B cell (primary cell): ENCODE results near the gene CRHR2. TPM values are rescaled to one million over a fixed set of nuclear protein-coding genes. Genes with fewer than 3 reads are reported as not detected.

ENCODE experiments used
- ATAC-seq: fragments of 200-7000 bp; cut with Tn5 transposase; one replicate; pipeline ENCODE4 v1.10.0; 2021; ENCODE audit warnings: low read depth, mild to moderate bottlenecking, moderate number of reproducible peaks, moderate library complexity
- CTCF ChIA-PET: fragments of 350-600 bp; sonication (Branson Sonifier 250); formaldehyde crosslinking; loops from one replicate; lab custom pipeline; 2021; ENCODE audit warnings: antibody characterized with exemption, inconsistent platforms; lab: Charles Lee
- POLR2A ChIA-PET: fragments of 350-600 bp; sonication (Branson Sonifier 250); formaldehyde crosslinking; loops from one replicate; lab custom pipeline; 2021; ENCODE audit warnings: antibody characterized with exemption; lab: Charles Lee
- DNase-seq: peaks from one replicate; pipeline ENCODE4 v3.0.0; 2013
- H2AFZ ChIP-seq: 2 replicates; pipeline ENCODE4 v1.6.1; 2012; ENCODE audit warnings: mild to moderate bottlenecking, low read depth, low read length; ENCODE audit not compliant: insufficient read depth, poor library complexity, severe bottlenecking
- H3K27ac ChIP-seq, 2 donors: 1 replicate in 1 of 2; 2 replicates in 1 of 2; pipeline ENCODE4 v1.5.1; 2012 to 2013; ENCODE audit warnings: low read length in 2 of 2, mild to moderate bottlenecking in 2 of 2, moderate library complexity in 1 of 2
- H3K27me3 ChIP-seq, 4 experiments: fragments of 200-600 bp in 1 of 4; sonication (generic) in 1 of 4; replicated peaks in 1 of 4; 1 replicate in 2 of 4; 2 replicates in 2 of 4; pipeline versions ENCODE4 v1.6.1 to v1.7.0; 2013 to 2016; ENCODE audit warnings: low read length in 3 of 4, mild to moderate bottlenecking in 2 of 4, mixed read lengths in 1 of 4, moderate library complexity in 1 of 4; ENCODE audit not compliant: insufficient read depth in 4 of 4, control insufficient read depth in 3 of 4; ENCODE audit errors: control extremely low read depth in 1 of 4
- H3K36me3 ChIP-seq, 2 experiments: replicated peaks in 1 of 2; 1 replicate in 1 of 2; 2 replicates in 1 of 2; pipeline versions ENCODE4 v1.6.1 to v1.7.1; 2013; ENCODE audit warnings: low read length in 1 of 2; ENCODE audit not compliant: insufficient read depth in 2 of 2, control insufficient read depth in 1 of 2; ENCODE audit errors: control extremely low read depth in 1 of 2, extremely low read depth in 1 of 2
- H3K4me1 ChIP-seq, 2 donors: fragments of 200-600 bp in 1 of 2; sonication (generic) in 1 of 2; 1 replicate in 1 of 2; 2 replicates in 1 of 2; pipeline versions ENCODE4 v1.5.1 to v1.6.1; 2013 to 2017; ENCODE audit warnings: low read length in 2 of 2; ENCODE audit not compliant: control insufficient read depth in 2 of 2, insufficient read depth in 2 of 2
- H3K4me2 ChIP-seq: replicated peaks from 2 replicates; pipeline ENCODE3; 2012; ENCODE audit warnings: mild to moderate bottlenecking, low read depth, low read length; ENCODE audit not compliant: poor library complexity, severe bottlenecking
- H3K4me3 ChIP-seq, 5 experiments: fragments of 200-600 bp in 1 of 5; sonication (generic) in 1 of 5; 1 replicate in 3 of 5; 2 replicates in 2 of 5; pipeline versions ENCODE4 v1.5.1 to v1.7.0; 2011 to 2016; ENCODE audit warnings: low read length in 4 of 5, mild to moderate bottlenecking in 4 of 5, low read depth in 2 of 5, control low read depth in 1 of 5, moderate library complexity in 1 of 5; ENCODE audit not compliant: insufficient read depth in 1 of 5; ENCODE audit errors: control extremely low read depth in 1 of 5, extremely low read depth in 1 of 5
- H3K79me2 ChIP-seq: fragments of 200-600 bp; sonication (generic); one replicate; pipeline ENCODE4 v1.6.0; 2016; ENCODE audit warnings: low read length; ENCODE audit not compliant: control insufficient read depth, insufficient read depth
- H3K9ac ChIP-seq: fragments of 200-600 bp; sonication (generic); 2 replicates; pipeline ENCODE4 v1.6.1; 2017; ENCODE audit warnings: mild to moderate bottlenecking, low read length, moderate library complexity
- H3K9me3 ChIP-seq, 3 donors: one replicate each; pipeline versions ENCODE4 v1.6.1 to v1.7.1; 2013; ENCODE audit warnings: low read length in 2 of 3; ENCODE audit not compliant: control insufficient read depth in 2 of 3, insufficient read depth in 1 of 3; ENCODE audit errors: control extremely low read depth in 1 of 3
- H4K20me1 ChIP-seq: 2 replicates; pipeline ENCODE4 v1.6.0; 2012; ENCODE audit warnings: mild to moderate bottlenecking, low read length; ENCODE audit not compliant: insufficient read depth, control insufficient read depth, poor library complexity, severe bottlenecking
- H3K27ac Mint-ChIP-seq: one replicate; pipeline ENCODE4 v1.8.0; 2021; ENCODE audit warnings: mixed read lengths
- H3K27me3 Mint-ChIP-seq: one replicate; pipeline ENCODE4 v1.8.0; 2021; ENCODE audit warnings: mixed read lengths
- H3K4me1 Mint-ChIP-seq: one replicate; pipeline ENCODE4 v1.8.0; 2021; ENCODE audit warnings: mixed read lengths
- H3K4me3 Mint-ChIP-seq: one replicate; pipeline ENCODE4 v1.8.0; 2021; ENCODE audit warnings: mixed read lengths
- H3K9me3 Mint-ChIP-seq: one replicate; pipeline ENCODE4 v1.8.0; 2022; ENCODE audit warnings: mixed read lengths; ENCODE audit not compliant: insufficient read depth
- EZH2 ChIP-seq: IDR thresholded peaks from 2 replicates; pipeline ENCODE4 v1.6.1; 2012; ENCODE audit warnings: borderline replicate concordance, low read depth, mild to moderate bottlenecking, moderate library complexity, low read length; ENCODE audit not compliant: insufficient read depth, poor library complexity, severe bottlenecking
- WGBS: methylation state at CpG from one replicate; pipeline ENCODE4 v1.1.5; 2013; ENCODE audit warnings: missing lambda C conversion rate; ENCODE audit not compliant: insufficient coverage; 5-methylcytosine and 5-hydroxymethylcytosine counted together
- intact Hi-C: fragments of 100-400 bp; cut with micrococcal nuclease; formaldehyde crosslinking; loops from one replicate; pipeline ENCODE4 v1.10.0; 2022
- polyA plus RNA-seq: library from polyadenylated mRNA; depleted of rRNA; stranded (reverse); fragments of >200 nt; gene quantifications from 2 replicates; pipeline ENCODE4 v1.2.3, GENCODE V29; 2012
- total RNA-seq, 2 donors: library from RNA; stranded (reverse); fragments of 120-200 nt in 1 of 2; gene quantifications; 1 replicate in 1 of 2; 2 replicates in 1 of 2; pipeline versions ENCODE4 v1.2.3 to v1.2.4, GENCODE V29; 2013 to 2022
- TF ChIP-seq, protein P1 (sequence below): fragments of 200-600 bp; IDR thresholded peaks from one replicate; pipeline ENCODE4 v1.8.0; 2022; ENCODE audit warnings: antibody characterized with exemption, mild to moderate bottlenecking

CRHR2 gene
- total and polyA plus RNA-seq, 2 donors (not counting 1 experiment from before 2014, with no cell fraction given) = not detected

DNA sequence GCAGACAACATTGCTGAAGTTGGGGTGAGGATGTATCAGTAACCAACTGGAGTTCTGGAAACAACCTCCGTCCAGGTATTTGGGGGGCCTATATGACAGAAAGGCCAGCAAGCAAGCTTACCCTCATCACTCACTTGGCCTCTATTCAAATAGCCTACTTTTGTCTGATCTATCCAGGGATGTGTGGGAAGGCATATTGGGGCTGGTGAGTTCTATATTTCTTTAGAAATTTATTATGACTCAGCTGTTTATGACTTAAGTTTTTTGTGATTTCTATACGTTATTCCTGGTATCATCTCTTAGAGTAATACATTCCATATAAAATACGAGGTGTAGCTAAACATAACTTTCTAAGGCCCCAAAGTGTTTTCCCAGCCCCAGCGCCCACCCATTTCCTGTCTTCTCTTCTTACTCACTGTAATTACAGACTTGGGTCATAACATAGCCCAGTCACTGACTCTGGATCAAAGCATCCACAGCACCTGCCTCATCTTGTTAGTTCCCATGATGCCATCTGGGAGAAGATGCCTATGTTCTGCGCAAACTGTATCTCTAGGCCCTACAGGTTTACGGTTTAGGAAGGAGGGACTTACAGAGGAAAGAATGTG, 69.5 kb downstream of the CRHR2 start:
- no peak overlapping the region for H3K27ac Mint-ChIP-seq
- DNase-seq (no peak), ATAC-seq (no peak)
- H3K36me3 ChIP-seq = peaks cover 36 to 83% of the 10 kb centered on the region in 2 experiments
- H3K9ac ChIP-seq = no peak overlapping the region
- POLR2A ChIA-PET = no interaction called here
- H3K4me1 Mint-ChIP-seq = no peaks in the 10 kb centered on the region
- no peak overlapping the region for H3K4me3 Mint-ChIP-seq
- H3K27me3 Mint-ChIP-seq = no peaks in the 10 kb centered on the region
- no peak overlapping the region for H3K27ac ChIP-seq
- H3K27me3 ChIP-seq = no peaks in the 10 kb centered on the region
- intact Hi-C loops = no loop called here
- no peak overlapping the region for H3K4me2 ChIP-seq
- H3K4me3 ChIP-seq = no peak overlapping the region
- H2AFZ ChIP-seq = no peak overlapping the region
- H3K9me3 Mint-ChIP-seq = no peaks in the 10 kb centered on the region
- H3K4me1 ChIP-seq = no peaks in the 10 kb centered on the region
- no peaks in the 10 kb centered on the region for H3K79me2 ChIP-seq
- no peaks in the 10 kb centered on the region for H3K9me3 ChIP-seq
- 93% methylated on average over 4 of the region's 6 CpGs for WGBS
- CTCF ChIA-PET = no interaction called here
- TF ChIP-seq EZH2 = no peak
- TF ChIP-seq, protein P1, sequence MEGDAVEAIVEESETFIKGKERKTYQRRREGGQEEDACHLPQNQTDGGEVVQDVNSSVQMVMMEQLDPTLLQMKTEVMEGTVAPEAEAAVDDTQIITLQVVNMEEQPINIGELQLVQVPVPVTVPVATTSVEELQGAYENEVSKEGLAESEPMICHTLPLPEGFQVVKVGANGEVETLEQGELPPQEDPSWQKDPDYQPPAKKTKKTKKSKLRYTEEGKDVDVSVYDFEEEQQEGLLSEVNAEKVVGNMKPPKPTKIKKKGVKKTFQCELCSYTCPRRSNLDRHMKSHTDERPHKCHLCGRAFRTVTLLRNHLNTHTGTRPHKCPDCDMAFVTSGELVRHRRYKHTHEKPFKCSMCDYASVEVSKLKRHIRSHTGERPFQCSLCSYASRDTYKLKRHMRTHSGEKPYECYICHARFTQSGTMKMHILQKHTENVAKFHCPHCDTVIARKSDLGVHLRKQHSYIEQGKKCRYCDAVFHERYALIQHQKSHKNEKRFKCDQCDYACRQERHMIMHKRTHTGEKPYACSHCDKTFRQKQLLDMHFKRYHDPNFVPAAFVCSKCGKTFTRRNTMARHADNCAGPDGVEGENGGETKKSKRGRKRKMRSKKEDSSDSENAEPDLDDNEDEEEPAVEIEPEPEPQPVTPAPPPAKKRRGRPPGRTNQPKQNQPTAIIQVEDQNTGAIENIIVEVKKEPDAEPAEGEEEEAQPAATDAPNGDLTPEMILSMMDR = no peak
- no peaks in the 10 kb centered on the region for H4K20me1 ChIP-seq

DNA sequence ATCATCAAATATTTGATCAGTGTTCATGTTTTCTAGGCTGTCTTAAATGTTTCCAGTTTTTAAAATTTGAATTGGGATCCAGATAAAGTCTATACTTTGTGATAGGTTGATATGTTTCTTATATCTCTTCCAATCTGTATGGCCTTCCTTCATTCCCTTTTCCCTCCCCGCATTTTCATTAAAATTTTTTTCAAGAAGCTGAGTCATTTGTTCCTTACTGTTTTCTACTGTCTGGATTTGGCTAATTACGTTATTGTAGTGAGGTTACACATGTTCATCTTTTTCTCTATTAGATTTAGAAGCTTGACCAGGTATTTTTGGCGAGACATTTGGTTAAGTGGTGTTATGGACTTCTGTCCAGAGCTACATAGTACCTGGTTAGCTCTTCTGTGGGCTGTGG, 76.4 kb downstream of the CRHR2 start:
- Histone ChIP-seq H3K9me3 (no peaks in the 10 kb centered on the region), H3K36me3 (peaks cover 42 to 76% of the 10 kb centered on the region in 2 experiments), H3K4me1 (no peaks in the 10 kb centered on the region), H3K4me2 (no peak overlapping the region), H3K27ac (no peak overlapping the region), H3K79me2 (no peaks in the 10 kb centered on the region), H3K4me3 (no peak overlapping the region), H2AFZ (no peak overlapping the region), H3K27me3 (no peaks in the 10 kb centered on the region), H4K20me1 (no peaks in the 10 kb centered on the region), H3K9ac (no peak overlapping the region)
- Mint-ChIP-seq H3K27ac (no peak overlapping the region), H3K4me1 (no peaks in the 10 kb centered on the region), H3K9me3 (no peaks in the 10 kb centered on the region), H3K27me3 (no peaks in the 10 kb centered on the region), H3K4me3 (no peak overlapping the region)
- no CpG with 5 or more reads among the region's 3 CpGs for WGBS
- ChIA-PET CTCF (interaction anchor here (1.1 kb wide), 1 partner anchor 12 kb away, joined by 5 read pairs; no protein-coding TSS in a partner anchor), POLR2A (no interaction called here)
- TF ChIP-seq EZH2 = no peak
- TF ChIP-seq, protein P1 = no peak
- ATAC-seq (no peak), DNase-seq (no peak)
- intact Hi-C loops = no loop called here
